Adrenal gland (tissue), 12 donors: ENCODE data around the gene PGBD5. TPM values are rescaled to one million over a fixed set of nuclear protein-coding genes. Genes with fewer than 3 reads are reported as not detected.

Source experiments
- DNase-seq, 7 donors: peaks; one replicate each; pipeline ENCODE4 v3.0.0-alpha.2; 2019 to 2020
- H3K27ac ChIP-seq, 5 donors: fragments of 200-600 bp; sonication (generic) in 4 of 5; 1 replicate in 3 of 5; 2 replicates in 2 of 5; pipeline versions ENCODE4 v1.5.1 to v1.8.0; 2016 to 2020; ENCODE audit warnings: mild to moderate bottlenecking in 1 of 5
- H3K27me3 ChIP-seq: fragments of 200-600 bp; 2 replicates; pipeline ENCODE4 v1.8.0; 2021
- H3K36me3 ChIP-seq, 2 donors: fragments of 200-600 bp; replicated peaks in 1 of 2; 1 replicate in 1 of 2; 2 replicates in 1 of 2; pipeline versions ENCODE4 v1.5.1 to v1.8.0; 2018 to 2022
- H3K4me1 ChIP-seq, 2 donors: fragments of 200-600 bp; replicated peaks in 1 of 2; 1 replicate in 1 of 2; 2 replicates in 1 of 2; pipeline versions ENCODE4 v1.5.1 to v1.8.0; 2018 to 2021
- H3K4me3 ChIP-seq, 4 donors: fragments of 200-600 bp; sonication (generic) in 3 of 4; one replicate each; pipeline ENCODE4 v1.5.1; 2016 to 2018
- H3K9me3 ChIP-seq, 3 donors: fragments of 200-600 bp; sonication (generic) in 1 of 3; replicated peaks in 1 of 3; 1 replicate in 2 of 3; 2 replicates in 1 of 3; pipeline versions ENCODE4 v1.5.1 to v1.8.0; 2016 to 2021
- CTCF ChIP-seq, 6 experiments: fragments of 450-650 bp in 4 of 6; fragments of 200-600 bp in 2 of 6; sonication (generic) in 1 of 6; IDR thresholded peaks; 1 replicate in 5 of 6; 2 replicates in 1 of 6; pipeline versions ENCODE4 v1.5.1 to v1.8.0; 2016 to 2021; ENCODE audit warnings: antibody characterized with exemption in 6 of 6, mild to moderate bottlenecking in 2 of 6, moderate library complexity in 1 of 6
- POLR2A ChIP-seq, 2 donors: fragments of 450-650 bp; IDR thresholded peaks; one replicate each; pipeline ENCODE4 v1.6.1; 2017; ENCODE audit warnings: antibody characterized with exemption in 2 of 2, mild to moderate bottlenecking in 2 of 2, moderate library complexity in 1 of 2
- WGBS, 4 donors: extraction: QIAGEN DNeasy Blood & Tissue Kit in 2 of 4; methylation state at CpG; one replicate each; pipeline versions ENCODE4 v1.1.5 to v1.1.7; 2013 to 2017; 5-methylcytosine and 5-hydroxymethylcytosine counted together
- intact Hi-C, 2 donors: fragments of 100-400 bp; cut with DNase I; formaldehyde crosslinking; loops; one replicate each; pipeline versions ENCODE4 v1.14.1 to v1.15.0; 2022 to 2023
- polyA plus RNA-seq, 3 donors: library from polyadenylated mRNA; stranded (reverse); fragments of 200-250 nt in 2 of 3; fragments of 350-450 nt in 1 of 3; fragmentation: Illumina TruSeq in 1 of 3; extraction: RNeasy Lipid Tissue Mini Kit (QIAGEN cat#74804) in 1 of 3; gene quantifications; one replicate each; pipeline ENCODE4 v1.2.3, GENCODE V29; 2013 to 2014
- total RNA-seq, 9 donors: library from RNA; depleted of rRNA in 4 of 9; stranded (reverse); fragments of >200 nt in 4 of 9; fragments of 120-200 nt in 1 of 9; fragmentation: NEBNext Ultra II Directional in 1 of 9; extraction: Animal tissue kit (Norgen Biotek cat#: 25700) in 1 of 9; gene quantifications; one replicate each; pipeline versions ENCODE4 v1.1.0 to v1.2.4, GENCODE V29; 2013 to 2023
- donor health status: healthy with polysubstance abuse.
- donor health status: Bipolar disorder and iron deficiency.
- donor health status: DM: yes; HTN: yes; CAD: no.
- donor health status: DM: no; HTN: no; CAD: no.
- donor health status: DM: no; HTN: no; CAD: no.
- donor health status: DM: yes; HTN: yes; CAD: no.

Gene PGBD5
- total and polyA plus RNA-seq, 12 donors = 1.5 to 27.9 (median 9.9) TPM

GRCh38 chr1:230385930-230386329 is 40.2 kb downstream of the PGBD5 start:
- H3K27ac ChIP-seq = no peak overlapping the region
- TF ChIP-seq CTCF (IDR thresholded peaks at IDR 0.05) = no peak
- no peak for TF ChIP-seq POLR2A (IDR thresholded peaks at IDR 0.05)
- H3K4me3 ChIP-seq = no peak overlapping the region
- H3K9me3 ChIP-seq = no peaks in the 10 kb centered on the region
- no peaks in the 10 kb centered on the region for H3K36me3 ChIP-seq
- H3K4me1 ChIP-seq = peaks cover 3% of the 10 kb centered on the region in 2 donors
- no peaks in the 10 kb centered on the region for H3K27me3 ChIP-seq
- no peak for DNase-seq
- intact Hi-C loops = no loop called here
- 94 to 99% (median 98%) methylated on average over 4 of the region's 4 CpGs for WGBS, 4 donors

GRCh38 chr1:230385158-230385450 is 41.0 kb downstream of the PGBD5 start:
- Histone ChIP-seq H3K36me3 (no peaks in the 10 kb centered on the region), H3K4me3 (no peak overlapping the region), H3K9me3 (no peaks in the 10 kb centered on the region), H3K27me3 (no peaks in the 10 kb centered on the region), H3K27ac (peak overlapping the region in 1 of 5 donors; percentile 16), H3K4me1 (peaks cover 3% of the 10 kb centered on the region in 2 donors)
- TF ChIP-seq POLR2A (IDR thresholded peaks at IDR 0.05) = no peak
- no peak for DNase-seq
- 55 to 77% (median 69%) methylated on average over 2 of the region's 2 CpGs for WGBS, 4 donors
- intact Hi-C loops = no loop called here

- Histone ChIP-seq H3K36me3 (no peaks in the 10 kb centered on the region), H3K4me1 (peaks cover 3% of the 10 kb centered on the region in 2 donors), H3K9me3 (peaks cover 0 to 5% (median 0%) of the 10 kb centered on the region in 3 donors), H3K27ac (peak overlapping the region in 1 of 5 donors; percentile 16), H3K27me3 (no peaks in the 10 kb centered on the region), H3K4me3 (no peak overlapping the region)
- TF ChIP-seq POLR2A (IDR thresholded peaks at IDR 0.05) (no peak), CTCF (IDR thresholded peaks at IDR 0.05) (no peak)
- intact Hi-C loops = no loop called here
- no peak for DNase-seq
- WGBS, 4 donors = 78 to 85% (median 81%) methylated on average over 17 of the region's 17 CpGs
These were observed 41.6 kb downstream of the PGBD5 start for GRCh38 chr1:230384380-230385157.

GRCh38 chr1:230383425-230383824 is 42.7 kb downstream of the PGBD5 start:
- WGBS, 4 donors = 88 to 95% (median 95%) methylated on average over 5 of the region's 5 CpGs
- intact Hi-C loops = no loop called here
- no peaks in the 10 kb centered on the region for H3K36me3 ChIP-seq
- TF ChIP-seq CTCF (IDR thresholded peaks at IDR 0.05) (no peak), POLR2A (IDR thresholded peaks at IDR 0.05) (no peak)
- DNase-seq = no peak
- H3K27me3 ChIP-seq = no peaks in the 10 kb centered on the region
- H3K9me3 ChIP-seq = peaks cover 0 to 10% (median 0%) of the 10 kb centered on the region in 3 donors
- H3K4me1 ChIP-seq = no peaks in the 10 kb centered on the region
- no peak overlapping the region for H3K27ac ChIP-seq
- no peak overlapping the region for H3K4me3 ChIP-seq

GRCh38 chr1:230382001-230382491 is 44.1 kb downstream of the PGBD5 start:
- DNase-seq = no peak
- Histone ChIP-seq H3K27me3 (no peaks in the 10 kb centered on the region), H3K4me1 (no peaks in the 10 kb centered on the region), H3K9me3 (peaks cover 0 to 10% (median 0%) of the 10 kb centered on the region in 3 donors), H3K36me3 (no peaks in the 10 kb centered on the region), H3K27ac (no peak overlapping the region), H3K4me3 (no peak overlapping the region)
- TF ChIP-seq POLR2A (IDR thresholded peaks at IDR 0.05) (no peak), CTCF (IDR thresholded peaks at IDR 0.05) (no peak)
- WGBS, 4 donors = 69 to 80% (median 78%) methylated on average over 7 of the region's 7 CpGs
- intact Hi-C loops = no loop called here
